GM20000 (cell line): ENCODE measurements around the gene SLF2.

Experiments
- DNase-seq: peaks from one replicate; pipeline ENCODE4 v3.0.0; 2012; ENCODE audit warnings: low spot score
- TF ChIP-seq, protein P1 (sequence below): IDR thresholded peaks from 2 replicates; pipeline ENCODE4 v1.5.1; 2012; ENCODE audit warnings: mild to moderate bottlenecking, control low read depth; ENCODE audit errors: extremely low read depth, missing control alignments

SLF2 gene

GRCh38 chr10:100997360-100998182, 84.8 kb downstream of the SLF2 start:
- peak; percentile 91 for DNase-seq
- TF ChIP-seq, protein P1, sequence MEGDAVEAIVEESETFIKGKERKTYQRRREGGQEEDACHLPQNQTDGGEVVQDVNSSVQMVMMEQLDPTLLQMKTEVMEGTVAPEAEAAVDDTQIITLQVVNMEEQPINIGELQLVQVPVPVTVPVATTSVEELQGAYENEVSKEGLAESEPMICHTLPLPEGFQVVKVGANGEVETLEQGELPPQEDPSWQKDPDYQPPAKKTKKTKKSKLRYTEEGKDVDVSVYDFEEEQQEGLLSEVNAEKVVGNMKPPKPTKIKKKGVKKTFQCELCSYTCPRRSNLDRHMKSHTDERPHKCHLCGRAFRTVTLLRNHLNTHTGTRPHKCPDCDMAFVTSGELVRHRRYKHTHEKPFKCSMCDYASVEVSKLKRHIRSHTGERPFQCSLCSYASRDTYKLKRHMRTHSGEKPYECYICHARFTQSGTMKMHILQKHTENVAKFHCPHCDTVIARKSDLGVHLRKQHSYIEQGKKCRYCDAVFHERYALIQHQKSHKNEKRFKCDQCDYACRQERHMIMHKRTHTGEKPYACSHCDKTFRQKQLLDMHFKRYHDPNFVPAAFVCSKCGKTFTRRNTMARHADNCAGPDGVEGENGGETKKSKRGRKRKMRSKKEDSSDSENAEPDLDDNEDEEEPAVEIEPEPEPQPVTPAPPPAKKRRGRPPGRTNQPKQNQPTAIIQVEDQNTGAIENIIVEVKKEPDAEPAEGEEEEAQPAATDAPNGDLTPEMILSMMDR: peak; percentile 67

DNA sequence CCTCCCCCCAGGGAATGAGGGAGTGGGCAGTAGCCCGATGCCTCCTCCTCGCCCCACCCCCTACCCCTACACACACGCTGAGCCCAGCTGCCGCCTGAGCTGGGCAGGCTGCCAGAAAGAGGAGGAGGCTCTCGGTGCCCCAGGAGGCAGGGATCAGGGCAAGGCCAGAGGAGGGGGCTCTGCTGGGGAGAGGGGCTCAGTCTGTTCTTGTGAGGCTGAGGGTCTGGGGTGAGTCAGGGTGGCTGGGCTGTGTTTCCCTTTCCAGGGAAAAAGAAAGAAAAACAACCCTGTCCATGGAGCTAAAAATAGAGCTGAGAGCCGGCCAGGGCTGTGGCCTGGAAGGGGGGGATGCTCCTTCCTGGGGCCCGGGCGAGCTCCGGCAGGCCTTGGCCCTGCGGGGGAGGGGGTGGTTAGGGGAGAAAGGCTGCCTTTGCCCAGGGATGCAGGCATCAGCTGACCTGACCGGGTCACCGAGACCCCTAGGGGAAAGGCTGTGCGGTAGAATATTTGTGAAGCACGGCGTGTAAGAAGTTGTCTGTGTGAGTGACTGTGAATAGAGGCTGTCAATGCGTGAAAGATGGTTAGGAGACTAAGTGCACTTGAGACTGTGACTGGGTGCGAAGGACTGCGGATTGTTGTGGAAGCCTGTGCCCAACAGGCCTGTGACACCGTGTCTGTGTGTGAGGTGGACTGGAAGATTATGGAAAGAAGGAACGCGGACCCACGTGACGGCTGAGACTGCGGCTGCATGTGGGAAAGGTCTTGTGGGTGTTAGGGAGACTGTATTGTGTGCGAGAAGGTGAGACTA, 85.6 kb downstream of the SLF2 start:
- peak; percentile 83 for DNase-seq
- TF ChIP-seq, protein P1: no peak

DNA sequence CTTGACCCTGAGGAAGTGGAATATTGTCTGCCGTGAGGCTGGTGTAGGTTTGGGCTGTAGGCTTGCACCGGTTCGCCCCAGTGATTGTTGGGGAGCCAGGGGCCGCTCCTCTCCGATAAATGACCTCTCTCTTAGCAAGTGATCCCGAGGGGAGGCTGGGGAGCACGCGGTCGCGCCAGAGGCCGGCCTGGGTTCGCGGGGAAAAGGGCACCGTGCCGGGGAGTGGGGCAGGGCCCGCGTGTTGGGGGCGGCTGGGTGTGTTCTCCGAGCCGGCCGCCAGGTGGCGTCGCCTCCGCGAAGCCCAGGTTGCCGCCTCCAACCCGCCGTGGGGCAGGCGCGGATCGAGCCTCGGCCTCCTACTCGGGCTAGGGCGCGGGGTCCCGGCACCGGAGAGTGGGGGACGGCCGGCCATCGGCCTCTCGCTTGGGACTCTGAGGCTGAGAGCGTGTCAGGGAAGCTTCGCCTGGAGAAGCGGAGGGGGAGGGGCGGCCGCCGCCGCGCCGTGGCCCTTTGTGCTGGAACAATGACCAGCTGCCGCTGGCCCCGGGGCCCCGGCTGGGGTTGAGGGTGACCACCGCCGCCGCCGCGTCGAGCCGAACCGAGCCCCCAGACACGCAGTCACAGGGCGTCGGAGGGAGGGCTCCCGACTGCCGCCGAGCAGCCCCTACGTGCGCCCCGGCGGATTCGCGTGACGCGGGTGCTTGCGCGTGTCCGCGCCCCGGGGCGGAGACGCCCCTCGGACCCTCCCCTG, 86.4 kb downstream of the SLF2 start:
- TF ChIP-seq, protein P1: peak; percentile 69
- DNase-seq: peak; percentile 97

DNA sequence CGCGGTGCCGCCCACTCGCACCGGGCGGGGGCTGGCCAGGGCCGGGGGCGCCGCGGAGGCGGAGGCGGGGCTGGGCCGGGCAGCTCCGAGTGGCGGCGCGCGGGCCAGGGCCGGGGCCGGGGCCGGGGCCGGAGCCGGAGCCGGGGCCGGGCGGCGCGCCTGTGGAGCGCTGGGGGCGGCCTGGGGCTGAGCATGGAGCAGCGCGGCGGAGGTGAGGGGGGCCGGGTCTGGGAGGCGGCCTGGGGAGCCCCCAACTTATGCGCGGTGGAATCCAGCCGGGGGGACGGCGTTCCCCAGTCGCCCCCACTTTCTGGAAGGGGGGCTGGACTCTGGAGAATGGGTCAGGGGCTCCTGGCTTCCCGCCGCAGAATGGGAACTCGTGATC, 87.0 kb downstream of the SLF2 start, which contains the start of gene LZTS2:
TSS of gene LZTS2 (plus strand) at position 67 of the 385 bp plus-strand sequence. CDS start 2,731 bp downstream, outside the sequence.
- no peak for DNase-seq
- TF ChIP-seq, protein P1: no peak

DNA sequence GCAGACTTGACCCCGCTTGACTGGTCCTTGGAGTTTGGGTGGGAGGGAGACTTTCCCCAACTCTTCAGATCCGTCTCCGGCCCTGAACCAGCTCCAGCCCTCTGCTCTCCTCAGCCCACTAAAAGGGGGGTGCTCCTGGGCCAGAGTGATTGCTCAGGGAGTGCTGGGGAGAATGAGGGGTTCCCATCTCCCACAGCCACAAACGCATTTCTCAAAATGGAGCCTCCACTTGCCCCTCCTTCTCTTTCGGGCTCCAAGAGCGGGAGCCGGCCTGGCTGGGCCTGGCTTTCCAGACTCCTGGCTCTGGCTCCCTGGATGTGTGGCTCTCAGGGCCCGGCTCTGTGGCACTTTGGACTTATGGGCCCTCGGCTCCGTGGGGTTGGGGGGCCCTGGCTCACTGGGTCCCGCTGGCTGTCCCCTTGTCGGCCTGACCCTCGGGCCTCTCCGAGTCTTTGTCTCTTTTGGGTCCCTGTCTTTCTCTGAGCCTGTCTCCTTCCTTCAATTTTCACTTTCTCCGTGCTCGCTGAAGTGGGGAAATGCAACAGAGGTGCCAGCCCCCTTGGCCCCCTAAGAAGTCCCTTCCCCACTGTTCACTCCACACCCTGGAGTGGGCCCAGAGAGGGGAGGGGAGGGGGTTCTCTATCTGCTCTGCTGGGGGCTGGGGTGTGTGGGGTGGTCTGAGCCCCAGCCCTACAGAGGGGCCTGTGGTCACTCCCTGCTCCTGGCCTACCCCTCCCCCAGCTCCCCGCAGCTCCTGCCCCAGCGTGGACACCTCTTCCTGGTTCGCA, 87.6 kb downstream of the SLF2 start:
- TF ChIP-seq, protein P1: no peak
- no peak for DNase-seq

DNA sequence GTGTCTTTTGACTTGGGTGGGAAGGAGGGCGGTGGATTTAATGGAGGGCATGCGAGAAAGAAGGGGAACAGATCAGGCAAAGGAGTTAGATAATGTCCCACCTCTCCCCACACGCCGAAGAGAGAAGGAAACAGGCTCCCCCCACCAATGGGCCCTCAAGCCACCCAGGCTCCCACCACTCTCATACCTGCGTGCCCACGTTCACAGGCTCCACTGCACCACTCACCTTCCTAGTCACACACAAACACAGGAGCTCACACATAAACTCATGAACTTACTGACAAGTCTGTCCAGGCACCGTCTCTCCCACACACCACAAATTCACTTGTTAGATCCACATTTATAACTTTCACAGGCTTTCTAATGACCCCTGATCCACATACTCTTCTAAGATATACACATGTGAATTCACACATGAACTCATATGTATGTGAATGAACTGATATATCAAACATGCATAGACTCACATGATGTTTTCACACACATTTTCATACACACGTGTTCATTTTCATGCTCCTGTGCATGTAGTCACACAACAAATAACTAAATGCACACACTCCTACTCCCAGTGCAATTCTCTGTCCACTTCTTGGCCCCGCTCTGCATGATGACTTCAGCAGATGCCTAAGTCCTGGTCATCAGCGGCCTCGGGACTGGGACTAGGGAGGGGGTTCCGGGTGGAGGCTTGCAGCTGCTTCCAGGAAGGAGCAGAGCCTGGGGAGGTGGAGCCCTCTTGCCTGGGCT, 88.3 kb downstream of the SLF2 start:
- TF ChIP-seq, protein P1: no peak
- DNase-seq: no peak
